GM12874 (cell line): ENCODE measurements around the gene RAD18.

ENCODE experiments used
- CTCF ChIP-seq: IDR thresholded peaks from 2 replicates; pipeline ENCODE4 v1.5.1; 2011; ENCODE audit warnings: low read depth, mild to moderate bottlenecking, control low read depth, low read length, moderate library complexity; ENCODE audit not compliant: insufficient read depth

RAD18 gene

GRCh38 chr3:8997151-8997550 is 33.9 kb upstream of the RAD18 start:
- TF ChIP-seq CTCF: no peak

DNA sequence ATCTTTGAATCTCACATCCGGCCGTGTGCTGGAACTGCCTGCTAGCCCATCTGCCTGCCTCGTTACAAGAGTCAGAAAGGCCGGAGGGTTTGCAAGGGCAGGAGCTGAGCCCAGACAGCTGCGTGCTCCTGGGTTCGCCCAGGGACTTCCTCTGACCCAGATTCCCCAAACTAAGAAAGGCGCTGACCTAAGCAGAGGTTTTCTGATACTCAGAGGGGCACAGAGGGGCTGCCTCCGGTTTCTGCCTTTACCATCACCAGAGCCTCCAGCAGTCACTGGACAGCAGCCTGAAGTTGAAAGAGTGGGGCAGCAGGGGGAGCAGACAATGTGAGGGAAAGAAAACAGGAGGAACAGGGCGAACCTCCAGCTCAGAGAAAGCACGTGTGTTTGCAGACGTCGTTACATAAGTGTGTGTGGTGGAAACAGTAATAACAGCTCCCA is 33.4 kb upstream of the RAD18 start:
- TF ChIP-seq CTCF: no peak

DNA sequence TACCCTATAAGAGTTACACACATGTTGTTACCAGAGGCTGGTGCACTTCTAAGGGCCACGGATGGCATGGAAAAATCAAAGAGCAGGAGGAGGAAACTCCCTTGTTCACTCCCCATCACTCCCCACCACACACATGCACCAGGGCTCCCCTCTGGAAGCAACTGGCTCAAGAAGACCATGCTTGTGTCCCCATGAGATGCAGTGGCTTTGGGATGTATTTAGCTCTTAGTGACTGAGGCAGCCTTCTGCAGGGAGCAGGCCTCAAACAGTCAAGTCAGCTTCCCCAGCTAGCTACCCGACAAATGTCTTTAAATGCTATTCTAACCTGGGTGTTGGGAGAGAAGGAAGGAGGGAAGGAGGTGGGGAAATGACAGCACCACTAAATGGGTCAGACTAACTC is 32.9 kb upstream of the RAD18 start:
- no peak for TF ChIP-seq CTCF

GRCh38 chr3:8994226-8994625 is 31.0 kb upstream of the RAD18 start:
- no peak for TF ChIP-seq CTCF

DNA sequence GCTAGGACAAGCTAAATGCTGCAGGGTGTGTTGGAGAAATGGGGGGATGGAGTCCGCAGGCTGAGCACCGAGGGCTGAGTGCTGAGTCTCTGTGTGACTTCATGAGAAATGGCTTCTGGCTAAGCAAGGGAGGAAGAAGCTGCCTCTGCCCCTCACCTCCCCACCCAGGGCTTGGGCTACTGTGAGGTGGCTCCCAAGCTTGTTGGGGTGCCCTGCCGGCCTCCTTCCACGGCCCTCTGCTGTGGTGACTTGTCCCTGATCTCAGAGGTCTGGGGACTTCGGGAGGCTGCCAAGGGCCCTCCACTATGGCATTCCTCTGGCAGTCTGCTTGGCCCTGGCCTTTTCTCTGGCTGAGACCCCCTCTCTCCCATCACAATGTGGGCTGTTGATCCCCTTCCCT is 30.1 kb upstream of the RAD18 start:
- TF ChIP-seq CTCF: no peak

- TF ChIP-seq CTCF: no peak
Observed at GRCh38 chr3:8992854-8993253, 29.6 kb upstream of the RAD18 start.

DNA sequence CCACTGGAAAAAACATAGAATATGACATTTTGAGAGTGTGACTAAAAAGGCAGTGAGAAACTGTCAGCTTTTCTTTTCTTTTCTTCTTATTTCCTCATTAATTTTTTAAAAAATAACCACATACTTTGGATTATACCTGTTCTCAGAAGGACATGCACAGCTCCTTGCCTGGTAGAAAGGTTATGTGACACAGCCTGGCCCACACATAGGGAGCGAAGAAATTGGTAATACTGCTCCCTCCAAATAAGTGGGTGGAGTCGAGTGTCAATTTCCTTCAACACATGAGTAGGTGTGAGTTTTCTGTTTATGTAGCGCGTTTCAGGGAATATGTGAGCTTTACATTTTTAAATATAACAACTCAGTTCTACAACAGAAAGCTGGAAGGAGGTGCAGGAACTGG is 28.9 kb upstream of the RAD18 start:
- no peak for TF ChIP-seq CTCF
